Mucosa of descending colon (tissue), 3 donors: Measurements from ENCODE around the gene ALPL. TPM values are rescaled to one million over a fixed set of nuclear protein-coding genes. Genes with fewer than 3 reads are reported as not detected.

Experiments used
- ATAC-seq: fragments of 200-7000 bp; cut with Tn5 transposase; one replicate; pipeline ENCODE4 v1.9.1; 2020; ENCODE audit warnings: mild to moderate bottlenecking, moderate library complexity
- DNase-seq, 3 donors: peaks; one replicate each; pipeline ENCODE4 v3.0.0-alpha.2; 2020
- H3K36me3 ChIP-seq: fragments of 200-600 bp; one replicate; pipeline ENCODE4 v1.8.0; 2021; ENCODE audit warnings: low read depth, mild to moderate bottlenecking
- H3K4me1 ChIP-seq: fragments of 200-600 bp; one replicate; pipeline ENCODE4 v1.8.0; 2021; ENCODE audit warnings: low read depth, mild to moderate bottlenecking
- H3K4me3 ChIP-seq: fragments of 200-600 bp; one replicate; pipeline ENCODE4 v1.8.0; 2021; ENCODE audit warnings: mild to moderate bottlenecking
- H3K9me3 ChIP-seq: fragments of 200-600 bp; one replicate; pipeline ENCODE4 v1.8.0; 2021; ENCODE audit warnings: mild to moderate bottlenecking
- intact Hi-C, 2 donors: fragments of 100-400 bp; cut with DNase I in 1 of 2; cut with micrococcal nuclease in 1 of 2; formaldehyde crosslinking; loops; one replicate each; pipeline versions ENCODE4 v1.11.0 to v1.11.1; 2022; cut with DNase I, micrococcal nuclease
- total RNA-seq, 3 donors: library from RNA; stranded (reverse); fragmentation: NEBNext Ultra II Directional in 2 of 3; extraction: Animal tissue kit (Norgen Biotek cat#: 25700) in 2 of 3; gene quantifications; one replicate each; pipeline versions ENCODE4 v1.2.1 to v1.2.4, GENCODE V29; 2021 to 2023
- TF ChIP-seq, protein P1 (sequence below): fragments of 200-600 bp; IDR thresholded peaks from one replicate; pipeline ENCODE4 v1.8.0; 2022; ENCODE audit warnings: antibody characterized with exemption, mild to moderate bottlenecking
- donor health status: DM: no; HTN: no; CAD: no; lungs with moderate emphysema.
- donor health status: DM: no; HTN: no; CAD: no.
- donor health status: DM: no; HTN: yes; CAD: no.

ALPL gene
- total RNA-seq, 3 donors from 2014 or later, result 0.82 to 2.7 (median 0.90) TPM

DNA sequence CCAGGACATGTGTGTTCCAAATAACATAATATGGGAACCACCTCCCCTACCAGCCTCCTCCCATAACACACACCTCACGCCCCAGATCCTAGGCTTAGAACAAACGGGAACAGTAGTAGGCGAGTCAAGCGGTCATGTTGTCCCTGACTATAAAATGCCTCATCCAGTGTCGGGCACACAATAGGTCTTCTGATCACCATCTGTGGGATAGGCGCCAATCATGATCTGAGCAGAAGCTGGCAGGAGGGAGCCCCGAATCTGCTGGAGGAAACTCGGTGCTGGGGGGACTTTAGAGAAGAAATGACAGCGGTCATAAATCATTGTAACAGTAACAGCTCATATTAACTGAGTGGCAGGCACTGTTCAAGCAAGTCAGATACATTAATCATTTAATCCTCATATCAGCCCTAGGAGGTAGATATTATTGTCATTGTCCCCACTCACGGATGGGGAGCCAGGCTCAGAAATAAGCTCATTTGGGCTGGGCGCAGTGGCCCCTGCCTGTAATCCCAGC is 13.4 kb downstream of the ALPL start:
- TF ChIP-seq, protein P1, sequence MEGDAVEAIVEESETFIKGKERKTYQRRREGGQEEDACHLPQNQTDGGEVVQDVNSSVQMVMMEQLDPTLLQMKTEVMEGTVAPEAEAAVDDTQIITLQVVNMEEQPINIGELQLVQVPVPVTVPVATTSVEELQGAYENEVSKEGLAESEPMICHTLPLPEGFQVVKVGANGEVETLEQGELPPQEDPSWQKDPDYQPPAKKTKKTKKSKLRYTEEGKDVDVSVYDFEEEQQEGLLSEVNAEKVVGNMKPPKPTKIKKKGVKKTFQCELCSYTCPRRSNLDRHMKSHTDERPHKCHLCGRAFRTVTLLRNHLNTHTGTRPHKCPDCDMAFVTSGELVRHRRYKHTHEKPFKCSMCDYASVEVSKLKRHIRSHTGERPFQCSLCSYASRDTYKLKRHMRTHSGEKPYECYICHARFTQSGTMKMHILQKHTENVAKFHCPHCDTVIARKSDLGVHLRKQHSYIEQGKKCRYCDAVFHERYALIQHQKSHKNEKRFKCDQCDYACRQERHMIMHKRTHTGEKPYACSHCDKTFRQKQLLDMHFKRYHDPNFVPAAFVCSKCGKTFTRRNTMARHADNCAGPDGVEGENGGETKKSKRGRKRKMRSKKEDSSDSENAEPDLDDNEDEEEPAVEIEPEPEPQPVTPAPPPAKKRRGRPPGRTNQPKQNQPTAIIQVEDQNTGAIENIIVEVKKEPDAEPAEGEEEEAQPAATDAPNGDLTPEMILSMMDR, result no peak
- DNase-seq (peak in 1 of 3 donors; percentile 12), ATAC-seq (peak; percentile 43)
- H3K36me3 ChIP-seq, result no peaks in the 10 kb centered on the region
- H3K9me3 ChIP-seq, result no peaks in the 10 kb centered on the region
- no peak overlapping the region for H3K4me3 ChIP-seq
- intact Hi-C loops, result no loop called here
- no peaks in the 10 kb centered on the region for H3K4me1 ChIP-seq

DNA sequence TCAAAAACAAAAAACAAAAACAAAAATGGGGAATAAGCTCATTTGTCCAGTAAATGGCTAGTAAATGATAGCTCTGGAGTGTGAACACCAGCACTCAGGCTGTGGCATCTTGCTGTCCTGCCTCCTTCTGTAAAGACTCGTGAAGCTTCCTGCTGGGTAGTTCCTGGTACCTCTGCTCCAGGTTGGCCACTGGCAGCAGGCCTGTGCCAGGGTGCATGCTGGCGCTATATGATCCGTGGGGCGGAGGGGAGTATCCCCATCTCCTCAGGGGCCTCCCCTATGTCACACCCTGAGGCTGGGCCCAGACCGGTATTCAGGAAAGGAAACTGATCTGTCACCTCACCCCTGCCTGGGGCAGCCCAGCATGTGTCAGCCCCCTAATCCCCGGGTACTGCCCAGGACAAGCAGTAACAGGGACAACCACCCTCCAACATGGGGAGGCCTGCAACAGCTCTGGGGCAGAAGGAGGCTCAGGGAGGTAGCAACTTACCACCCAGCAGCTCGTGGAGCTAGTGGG is 14.1 kb downstream of the ALPL start:
- no peak overlapping the region for H3K4me3 ChIP-seq
- no peaks in the 10 kb centered on the region for H3K9me3 ChIP-seq
- H3K36me3 ChIP-seq, result no peaks in the 10 kb centered on the region
- TF ChIP-seq, protein P1, result no peak
- intact Hi-C loops, result no loop called here
- no peaks in the 10 kb centered on the region for H3K4me1 ChIP-seq
- ATAC-seq, result peak; percentile 72
- DNase-seq, result peak in 1 of 3 donors; percentile 45

DNA sequence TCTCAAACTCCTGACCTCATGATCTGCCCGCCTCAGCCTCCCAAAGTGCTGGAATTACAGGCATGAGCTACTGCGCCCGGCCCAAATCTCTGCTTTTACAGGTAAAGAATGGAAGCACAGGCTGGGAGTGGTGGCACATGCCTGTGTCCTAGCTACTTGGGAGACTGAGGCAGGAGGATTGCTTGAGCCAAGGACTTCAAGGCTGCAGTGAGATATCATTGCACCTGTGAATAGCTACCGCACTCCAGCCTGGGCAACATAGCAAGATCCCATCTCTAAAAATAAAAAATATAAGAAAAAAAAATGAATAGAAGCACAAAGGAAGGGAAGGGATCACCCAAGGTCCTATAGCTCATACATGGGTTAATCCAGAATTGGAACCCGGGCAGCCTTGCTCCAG is 15.0 kb downstream of the ALPL start:
- ATAC-seq (no peak), DNase-seq (no peak)
- intact Hi-C loops, result no loop called here
- Histone ChIP-seq H3K36me3 (no peaks in the 10 kb centered on the region), H3K4me1 (no peaks in the 10 kb centered on the region), H3K9me3 (no peaks in the 10 kb centered on the region), H3K4me3 (no peak overlapping the region)
- TF ChIP-seq, protein P1, result no peak

DNA sequence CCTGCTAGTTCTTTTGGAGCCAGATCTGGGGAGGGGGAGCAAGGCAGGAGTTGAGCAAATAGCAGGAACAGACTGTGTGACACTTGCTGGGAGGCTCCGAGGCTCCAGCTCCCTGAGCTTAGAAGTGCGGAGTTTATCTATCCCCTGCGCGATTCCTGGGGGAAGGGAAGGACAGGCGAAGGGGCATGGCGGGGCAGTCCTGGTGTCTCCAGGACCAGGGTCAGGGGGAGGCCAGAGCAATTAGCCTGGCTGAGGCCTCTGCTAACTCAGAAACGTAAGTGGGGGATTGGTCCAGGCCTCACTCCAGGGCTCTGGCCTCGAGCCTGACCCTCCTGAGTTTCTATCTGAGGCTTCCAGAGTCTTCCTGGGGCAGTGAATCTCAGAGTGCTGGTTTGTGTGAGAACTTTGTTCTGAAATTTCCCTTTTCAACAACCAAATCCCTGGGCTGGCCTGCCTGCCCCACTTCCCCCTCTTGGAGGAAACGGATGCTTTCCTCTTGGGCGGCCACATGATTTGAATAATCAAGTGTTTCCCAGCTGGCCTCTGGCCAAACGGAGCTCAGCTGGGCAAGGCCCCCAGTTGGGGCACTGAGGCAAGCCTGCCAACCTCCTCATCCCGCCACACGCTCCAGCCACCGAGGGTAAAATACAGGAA is 15.6 kb downstream of the ALPL start:
- H3K4me3 ChIP-seq, result no peak overlapping the region
- H3K36me3 ChIP-seq, result no peaks in the 10 kb centered on the region
- TF ChIP-seq, protein P1, result no peak
- no peaks in the 10 kb centered on the region for H3K4me1 ChIP-seq
- ATAC-seq, result no peak
- DNase-seq, result no peak
- intact Hi-C loops, result no loop called here
- no peaks in the 10 kb centered on the region for H3K9me3 ChIP-seq

DNA sequence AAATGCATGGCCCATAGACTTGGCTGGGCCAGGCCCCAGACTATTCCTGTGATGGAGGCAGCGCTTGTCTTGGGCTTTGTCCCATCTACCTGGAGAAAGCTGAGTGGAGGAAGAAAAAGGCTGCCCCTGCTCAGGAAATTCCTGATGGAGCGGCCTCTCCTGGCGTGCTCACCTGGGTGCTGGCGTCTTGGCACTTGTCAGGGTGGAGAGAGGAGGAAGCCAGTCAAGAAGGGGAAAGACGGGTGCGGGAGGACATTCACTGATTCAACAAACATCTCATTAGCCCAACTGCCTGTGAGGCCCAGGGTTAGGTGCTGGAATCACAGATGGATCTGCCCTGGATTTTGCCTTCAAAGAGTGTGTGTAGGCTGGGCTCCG is 16.1 kb downstream of the ALPL start:
- no peak overlapping the region for H3K4me3 ChIP-seq
- intact Hi-C loops, result no loop called here
- no peaks in the 10 kb centered on the region for H3K9me3 ChIP-seq
- ATAC-seq, result no peak
- no peak for DNase-seq
- H3K36me3 ChIP-seq, result no peaks in the 10 kb centered on the region
- TF ChIP-seq, protein P1, result no peak
- no peaks in the 10 kb centered on the region for H3K4me1 ChIP-seq
